ENCODE data around the gene ARHGAP26. TPM values are rescaled to one million over a fixed set of nuclear protein-coding genes. Genes with fewer than 3 reads are reported as not detected.

ARHGAP26 gene
- total RNA-seq, 2 donors from 2014 or later, result 21.3 to 22.7 TPM

GRCh38 chr5:142901476-142902185, 131.5 kb downstream of the ARHGAP26 start:
- H3K27ac Mint-ChIP-seq, result no peak overlapping the region
- no peaks in the 10 kb centered on the region for H3K27me3 Mint-ChIP-seq
- H3K9me3 ChIP-seq (ENCODE audit: control insufficient read depth, low read length, poor library complexity, severe bottlenecking), result no peaks in the 10 kb centered on the region
- ATAC-seq (no peak), DNase-seq (no peak)
- H3K4me3 Mint-ChIP-seq, result no peak overlapping the region
- H3K36me3 Mint-ChIP-seq (ENCODE audit: low read depth), result peaks cover 18% of the 10 kb centered on the region
- H3K4me1 Mint-ChIP-seq, result peaks cover 6% of the 10 kb centered on the region

- H3K9me3 ChIP-seq (ENCODE audit: control insufficient read depth, low read length, poor library complexity, severe bottlenecking), result no peaks in the 10 kb centered on the region
- no peak overlapping the region for H3K4me3 Mint-ChIP-seq
- no peak for ATAC-seq
- H3K27me3 Mint-ChIP-seq, result no peaks in the 10 kb centered on the region
- H3K36me3 Mint-ChIP-seq (ENCODE audit: low read depth), result peaks cover 18% of the 10 kb centered on the region
- H3K4me1 Mint-ChIP-seq, result peaks cover 6% of the 10 kb centered on the region
- no peak for DNase-seq
- no peak overlapping the region for H3K27ac Mint-ChIP-seq
Measured at GRCh38 chr5:142902186-142902965, 132.2 kb downstream of the ARHGAP26 start.

GRCh38 chr5:142904416-142904815, 134.2 kb downstream of the ARHGAP26 start:
- ATAC-seq (no peak), DNase-seq (no peak)
- H3K4me3 Mint-ChIP-seq, result no peak overlapping the region
- H3K4me1 Mint-ChIP-seq, result peaks cover 4% of the 10 kb centered on the region
- no peaks in the 10 kb centered on the region for H3K27me3 Mint-ChIP-seq
- H3K27ac Mint-ChIP-seq, result no peak overlapping the region
- no peaks in the 10 kb centered on the region for H3K9me3 ChIP-seq (ENCODE audit: control insufficient read depth, low read length, poor library complexity, severe bottlenecking)
- H3K36me3 Mint-ChIP-seq (ENCODE audit: low read depth), result peaks cover 16% of the 10 kb centered on the region

- H3K4me1 Mint-ChIP-seq, result peaks cover 4% of the 10 kb centered on the region
- no peak for ATAC-seq
- H3K27ac Mint-ChIP-seq, result peak overlapping the region; percentile 4
- no peaks in the 10 kb centered on the region for H3K27me3 Mint-ChIP-seq
- H3K9me3 ChIP-seq (ENCODE audit: control insufficient read depth, low read length, poor library complexity, severe bottlenecking), result no peaks in the 10 kb centered on the region
- no peak for DNase-seq
- H3K36me3 Mint-ChIP-seq (ENCODE audit: low read depth), result peaks cover 17% of the 10 kb centered on the region
- H3K4me3 Mint-ChIP-seq, result no peak overlapping the region
Measured at GRCh38 chr5:142905348-142905747, 135.2 kb downstream of the ARHGAP26 start.

- H3K27me3 Mint-ChIP-seq, result no peaks in the 10 kb centered on the region
- ATAC-seq (no peak), DNase-seq (no peak)
- no peak overlapping the region for H3K27ac Mint-ChIP-seq
- no peaks in the 10 kb centered on the region for H3K4me1 Mint-ChIP-seq
- H3K36me3 Mint-ChIP-seq (ENCODE audit: low read depth), result peaks cover 20% of the 10 kb centered on the region
- H3K4me3 Mint-ChIP-seq, result no peak overlapping the region
- no peaks in the 10 kb centered on the region for H3K9me3 ChIP-seq (ENCODE audit: control insufficient read depth, low read length, poor library complexity, severe bottlenecking)
Measured at GRCh38 chr5:142906863-142907671, 136.9 kb downstream of the ARHGAP26 start.

- Mint-ChIP-seq H3K4me1 (no peaks in the 10 kb centered on the region), H3K4me3 (no peak overlapping the region), H3K27me3 (no peaks in the 10 kb centered on the region), H3K36me3 (ENCODE audit: low read depth) (peaks cover 20% of the 10 kb centered on the region), H3K27ac (no peak overlapping the region)
- no peak for ATAC-seq
- H3K9me3 ChIP-seq (ENCODE audit: control insufficient read depth, low read length, poor library complexity, severe bottlenecking), result no peaks in the 10 kb centered on the region
- no peak for DNase-seq
Measured at GRCh38 chr5:142908659-142909058, 138.5 kb downstream of the ARHGAP26 start.

- no peaks in the 10 kb centered on the region for H3K4me1 Mint-ChIP-seq
- ATAC-seq, result no peak
- H3K27ac Mint-ChIP-seq, result no peak overlapping the region
- no peaks in the 10 kb centered on the region for H3K9me3 ChIP-seq (ENCODE audit: control insufficient read depth, low read length, poor library complexity, severe bottlenecking)
- H3K27me3 Mint-ChIP-seq, result no peaks in the 10 kb centered on the region
- no peak overlapping the region for H3K4me3 Mint-ChIP-seq
- peaks cover 16% of the 10 kb centered on the region for H3K36me3 Mint-ChIP-seq (ENCODE audit: low read depth)
- DNase-seq, result no peak
Measured at GRCh38 chr5:142910128-142910527, 140.0 kb downstream of the ARHGAP26 start.

- Mint-ChIP-seq H3K4me1 (no peaks in the 10 kb centered on the region), H3K4me3 (no peak overlapping the region), H3K27ac (peak overlapping the region; percentile 49), H3K36me3 (ENCODE audit: low read depth) (peaks cover 14% of the 10 kb centered on the region), H3K27me3 (no peaks in the 10 kb centered on the region)
- ATAC-seq (no peak), DNase-seq (no peak)
- no peaks in the 10 kb centered on the region for H3K9me3 ChIP-seq (ENCODE audit: control insufficient read depth, low read length, poor library complexity, severe bottlenecking)
Measured at GRCh38 chr5:142911170-142911569, 141.0 kb downstream of the ARHGAP26 start.

GRCh38 chr5:142911775-142912174, 141.6 kb downstream of the ARHGAP26 start:
- ATAC-seq, result no peak
- Mint-ChIP-seq H3K27me3 (no peaks in the 10 kb centered on the region), H3K4me3 (no peak overlapping the region), H3K27ac (peak overlapping the region; percentile 49), H3K4me1 (no peaks in the 10 kb centered on the region), H3K36me3 (ENCODE audit: low read depth) (peaks cover 11% of the 10 kb centered on the region)
- no peaks in the 10 kb centered on the region for H3K9me3 ChIP-seq (ENCODE audit: control insufficient read depth, low read length, poor library complexity, severe bottlenecking)
- DNase-seq, result no peak

- peaks cover 11% of the 10 kb centered on the region for H3K36me3 Mint-ChIP-seq (ENCODE audit: low read depth)
- ATAC-seq (no peak), DNase-seq (no peak)
- H3K4me3 Mint-ChIP-seq, result no peak overlapping the region
- no peaks in the 10 kb centered on the region for H3K4me1 Mint-ChIP-seq
- H3K9me3 ChIP-seq (ENCODE audit: control insufficient read depth, low read length, poor library complexity, severe bottlenecking), result no peaks in the 10 kb centered on the region
- no peak overlapping the region for H3K27ac Mint-ChIP-seq
- H3K27me3 Mint-ChIP-seq, result no peaks in the 10 kb centered on the region
Measured at GRCh38 chr5:142913728-142914338, 143.7 kb downstream of the ARHGAP26 start.

- no peaks in the 10 kb centered on the region for H3K4me1 Mint-ChIP-seq
- DNase-seq, result no peak
- ATAC-seq, result no peak
- no peaks in the 10 kb centered on the region for H3K9me3 ChIP-seq (ENCODE audit: control insufficient read depth, low read length, poor library complexity, severe bottlenecking)
- H3K36me3 Mint-ChIP-seq (ENCODE audit: low read depth), result peaks cover 9% of the 10 kb centered on the region
- H3K4me3 Mint-ChIP-seq, result no peak overlapping the region
- H3K27ac Mint-ChIP-seq, result no peak overlapping the region
- no peaks in the 10 kb centered on the region for H3K27me3 Mint-ChIP-seq
Measured at GRCh38 chr5:142915038-142915437, 144.9 kb downstream of the ARHGAP26 start.

- Mint-ChIP-seq H3K27ac (no peak overlapping the region), H3K4me3 (no peak overlapping the region), H3K27me3 (no peaks in the 10 kb centered on the region), H3K36me3 (ENCODE audit: low read depth) (peaks cover 9% of the 10 kb centered on the region), H3K4me1 (no peaks in the 10 kb centered on the region)
- DNase-seq (no peak), ATAC-seq (no peak)
- no peaks in the 10 kb centered on the region for H3K9me3 ChIP-seq (ENCODE audit: control insufficient read depth, low read length, poor library complexity, severe bottlenecking)
Measured at GRCh38 chr5:142915813-142916424, 145.7 kb downstream of the ARHGAP26 start.
